CD14-positive monocyte (primary cell): Measurements from ENCODE around the gene C1QTNF1. TPM values are rescaled to one million over a fixed set of nuclear protein-coding genes. Genes with fewer than 3 reads are reported as not detected.

Experiments used
- DNase-seq, 3 donors: peaks; one replicate each; pipeline ENCODE4 v3.0.0-alpha.2; 2011 to 2022
- H2AFZ ChIP-seq: 2 replicates; pipeline ENCODE4 v1.6.0; 2012; ENCODE audit warnings: mild to moderate bottlenecking, low read depth, low read length, inconsistent platforms; ENCODE audit not compliant: insufficient read depth, poor library complexity, severe bottlenecking
- H3K27ac ChIP-seq, 2 donors: 1 replicate in 1 of 2; 2 replicates in 1 of 2; pipeline ENCODE4 v1.5.1; 2012 to 2013; ENCODE audit warnings: low read length in 2 of 2, control low read depth in 1 of 2, inconsistent platforms in 1 of 2, low read depth in 1 of 2, mild to moderate bottlenecking in 1 of 2
- H3K27me3 ChIP-seq, 2 donors: one replicate each; pipeline versions ENCODE4 v1.6.0 to v1.6.1; 2011 to 2013; ENCODE audit warnings: low read length in 2 of 2; ENCODE audit not compliant: control insufficient read depth in 2 of 2, insufficient read depth in 2 of 2
- H3K36me3 ChIP-seq, 2 donors: replicated peaks in 1 of 2; 1 replicate in 1 of 2; 2 replicates in 1 of 2; pipeline versions ENCODE4 v1.5.1 to v1.6.1; 2012 to 2013; ENCODE audit warnings: low read length in 2 of 2, control low read depth in 1 of 2, inconsistent platforms in 1 of 2, mild to moderate bottlenecking in 1 of 2; ENCODE audit not compliant: insufficient read depth in 2 of 2, control insufficient read depth in 1 of 2
- H3K4me1 ChIP-seq, 2 donors: 1 replicate in 1 of 2; 2 replicates in 1 of 2; pipeline versions ENCODE4 v1.5.1 to v1.6.1; 2012 to 2013; ENCODE audit warnings: low read length in 2 of 2, control low read depth in 1 of 2, inconsistent platforms in 1 of 2, mild to moderate bottlenecking in 1 of 2, moderate library complexity in 1 of 2; ENCODE audit not compliant: insufficient read depth in 2 of 2, control insufficient read depth in 1 of 2
- H3K4me2 ChIP-seq: replicated peaks from 2 replicates; pipeline ENCODE3; 2012; ENCODE audit warnings: low read length, moderate library complexity, mild to moderate bottlenecking; ENCODE audit not compliant: poor library complexity, severe bottlenecking; ENCODE audit errors: extremely low read depth
- H3K4me3 ChIP-seq, 3 experiments: fragments of 200-600 bp in 1 of 3; sonication (generic) in 1 of 3; replicated peaks in 1 of 3; 1 replicate in 2 of 3; 2 replicates in 1 of 3; pipeline ENCODE4 v1.5.1; 2011 to 2013; ENCODE audit warnings: low read length in 3 of 3, mild to moderate bottlenecking in 3 of 3, control low read depth in 2 of 3, low read depth in 2 of 3, inconsistent platforms in 1 of 3, moderate library complexity in 1 of 3
- H3K79me2 ChIP-seq: 2 replicates; pipeline ENCODE4 v1.6.0; 2012; ENCODE audit warnings: mild to moderate bottlenecking, control low read depth, inconsistent platforms, low read length, moderate library complexity; ENCODE audit not compliant: insufficient read depth
- H3K9ac ChIP-seq: 2 replicates; pipeline ENCODE4 v1.6.0; 2017; ENCODE audit warnings: low read length, mild to moderate bottlenecking; ENCODE audit not compliant: insufficient read depth, poor library complexity, severe bottlenecking
- H3K9me3 ChIP-seq, 2 donors: replicated peaks in 1 of 2; 1 replicate in 1 of 2; 2 replicates in 1 of 2; pipeline versions ENCODE4 v1.5.1 to v1.6.1; 2012 to 2013; ENCODE audit warnings: low read length in 2 of 2, control low read depth in 1 of 2; ENCODE audit not compliant: control insufficient read depth in 1 of 2, insufficient read depth in 1 of 2
- H4K20me1 ChIP-seq: 2 replicates; pipeline ENCODE4 v1.6.0; 2012; ENCODE audit warnings: mild to moderate bottlenecking, low read length, control low read depth, moderate library complexity; ENCODE audit not compliant: insufficient read depth
- H3K27ac Mint-ChIP-seq, 7 donors: one replicate each; pipeline ENCODE4 v1.8.0; 2020; ENCODE audit warnings: mild to moderate bottlenecking in 7 of 7, mixed read lengths in 7 of 7, moderate library complexity in 6 of 7, inconsistent platforms in 2 of 7
- H3K27me3 Mint-ChIP-seq, 3 donors: one replicate each; pipeline ENCODE4 v1.8.0; 2021 to 2022; ENCODE audit warnings: low read depth in 3 of 3, mild to moderate bottlenecking in 3 of 3, mixed read lengths in 3 of 3, moderate library complexity in 3 of 3, inconsistent platforms in 1 of 3
- H3K36me3 Mint-ChIP-seq, 2 donors: one replicate each; pipeline ENCODE4 v1.8.0; 2020; ENCODE audit warnings: mixed read lengths in 2 of 2, inconsistent platforms in 1 of 2, mild to moderate bottlenecking in 1 of 2
- H3K4me1 Mint-ChIP-seq: one replicate; pipeline ENCODE4 v1.8.0; 2020; ENCODE audit warnings: mild to moderate bottlenecking, mixed read lengths
- H3K4me3 Mint-ChIP-seq, 2 donors: one replicate each; pipeline ENCODE4 v1.8.0; 2020; ENCODE audit warnings: mild to moderate bottlenecking in 2 of 2, mixed read lengths in 2 of 2, moderate library complexity in 1 of 2
- H3K9me3 Mint-ChIP-seq, 7 donors: one replicate each; pipeline ENCODE4 v1.8.0; 2020 to 2022; ENCODE audit warnings: mixed read lengths in 7 of 7, mild to moderate bottlenecking in 6 of 7, moderate library complexity in 6 of 7, inconsistent platforms in 2 of 7
- WGBS: methylation state at CpG from one replicate; pipeline ENCODE4 v1.1.5; 2013; ENCODE audit warnings: missing lambda C conversion rate; ENCODE audit not compliant: insufficient coverage; 5-methylcytosine and 5-hydroxymethylcytosine counted together
- intact Hi-C, 2 donors: fragments of 100-400 bp; cut with micrococcal nuclease; formaldehyde crosslinking; loops; one replicate each; pipeline versions ENCODE4 v1.15.0 to v1.15.1; 2023
- polyA plus RNA-seq, 3 donors: library from polyadenylated mRNA; depleted of rRNA in 1 of 3; unstranded in 2 of 3; stranded (reverse) in 1 of 3; fragments of 300-500 nt in 2 of 3; fragments of >200 nt in 1 of 3; fragmentation: Illumina TruSeq in 2 of 3; gene quantifications; 1 replicate in 2 of 3; 2 replicates in 1 of 3; pipeline ENCODE4 v1.2.3, GENCODE V29; 2012 to 2021
- TF ChIP-seq, protein P1 (sequence below): fragments of 200-600 bp; IDR thresholded peaks from one replicate; pipeline ENCODE4 v1.8.0; 2022; ENCODE audit warnings: antibody characterized with exemption, mild to moderate bottlenecking

C1QTNF1 gene
- polyA plus RNA-seq, 3 donors = not detected

- Histone ChIP-seq H2AFZ (no peak overlapping the region), H3K4me2 (no peak overlapping the region), H3K4me1 (no peaks in the 10 kb centered on the region), H3K4me3 (no peak overlapping the region), H3K27ac (no peak overlapping the region), H3K79me2 (no peaks in the 10 kb centered on the region), H3K9me3 (peaks cover 0 to 6% of the 10 kb centered on the region in 2 donors), H4K20me1 (no peaks in the 10 kb centered on the region), H3K9ac (no peak overlapping the region), H3K27me3 (peaks cover 0 to 2% of the 10 kb centered on the region in 2 donors), H3K36me3 (no peaks in the 10 kb centered on the region)
- H3K36me3 Mint-ChIP-seq = no peaks in the 10 kb centered on the region
- peaks cover 5 to 12% (median 7%) of the 10 kb centered on the region in 7 donors for H3K9me3 Mint-ChIP-seq
- intact Hi-C loops = loop anchor here in 1 of 2 donors (5.0 kb wide), 2 partner anchors 33 to 343 kb away; no protein-coding TSS in a partner anchor
- H3K27me3 Mint-ChIP-seq = peaks cover 9 to 34% (median 16%) of the 10 kb centered on the region in 3 donors
- no peak for DNase-seq
- peak overlapping the region in 1 of 7 donors; percentile 20 for H3K27ac Mint-ChIP-seq
- TF ChIP-seq, protein P1, sequence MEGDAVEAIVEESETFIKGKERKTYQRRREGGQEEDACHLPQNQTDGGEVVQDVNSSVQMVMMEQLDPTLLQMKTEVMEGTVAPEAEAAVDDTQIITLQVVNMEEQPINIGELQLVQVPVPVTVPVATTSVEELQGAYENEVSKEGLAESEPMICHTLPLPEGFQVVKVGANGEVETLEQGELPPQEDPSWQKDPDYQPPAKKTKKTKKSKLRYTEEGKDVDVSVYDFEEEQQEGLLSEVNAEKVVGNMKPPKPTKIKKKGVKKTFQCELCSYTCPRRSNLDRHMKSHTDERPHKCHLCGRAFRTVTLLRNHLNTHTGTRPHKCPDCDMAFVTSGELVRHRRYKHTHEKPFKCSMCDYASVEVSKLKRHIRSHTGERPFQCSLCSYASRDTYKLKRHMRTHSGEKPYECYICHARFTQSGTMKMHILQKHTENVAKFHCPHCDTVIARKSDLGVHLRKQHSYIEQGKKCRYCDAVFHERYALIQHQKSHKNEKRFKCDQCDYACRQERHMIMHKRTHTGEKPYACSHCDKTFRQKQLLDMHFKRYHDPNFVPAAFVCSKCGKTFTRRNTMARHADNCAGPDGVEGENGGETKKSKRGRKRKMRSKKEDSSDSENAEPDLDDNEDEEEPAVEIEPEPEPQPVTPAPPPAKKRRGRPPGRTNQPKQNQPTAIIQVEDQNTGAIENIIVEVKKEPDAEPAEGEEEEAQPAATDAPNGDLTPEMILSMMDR = no peak
- WGBS = 78% methylated on average over 9 of the region's 21 CpGs
- no peak overlapping the region for H3K4me3 Mint-ChIP-seq
- no peaks in the 10 kb centered on the region for H3K4me1 Mint-ChIP-seq
Measured at GRCh38 chr17:79048826-79049755, 25.1 kb downstream of the C1QTNF1 start.

GRCh38 chr17:79049821-79050220, 25.9 kb downstream of the C1QTNF1 start:
- Histone ChIP-seq H3K4me2 (no peak overlapping the region), H3K27me3 (peaks cover 0 to 2% of the 10 kb centered on the region in 2 donors), H3K9ac (no peak overlapping the region), H3K9me3 (peaks cover 0 to 10% of the 10 kb centered on the region in 2 donors), H4K20me1 (no peaks in the 10 kb centered on the region), H3K36me3 (no peaks in the 10 kb centered on the region), H2AFZ (no peak overlapping the region), H3K4me3 (no peak overlapping the region), H3K4me1 (no peaks in the 10 kb centered on the region), H3K79me2 (no peaks in the 10 kb centered on the region), H3K27ac (no peak overlapping the region)
- WGBS = 94% methylated on average over 8 of the region's 11 CpGs
- Mint-ChIP-seq H3K36me3 (no peaks in the 10 kb centered on the region), H3K27ac (no peak overlapping the region), H3K9me3 (peaks cover 10 to 19% (median 13%) of the 10 kb centered on the region in 7 donors), H3K4me3 (no peak overlapping the region), H3K27me3 (peaks cover 9 to 31% (median 12%) of the 10 kb centered on the region in 3 donors), H3K4me1 (peaks cover 3% of the 10 kb centered on the region)
- DNase-seq = no peak
- TF ChIP-seq, protein P1 = no peak
- intact Hi-C loops = loop anchor here in 1 of 2 donors (5.0 kb wide), 2 partner anchors 32 to 342 kb away; no protein-coding TSS in a partner anchor
